Psoas muscle (tissue), 8 donors: ENCODE results near the gene ARMC6. TPM values are rescaled to one million over a fixed set of nuclear protein-coding genes. Genes with fewer than 3 reads are reported as not detected.

Experiments used
- ATAC-seq, 4 donors: fragments of 200-7000 bp; cut with Tn5 transposase; one replicate each; pipeline ENCODE4 v1.9.1; 2020; ENCODE audit warnings: moderate library complexity in 3 of 4, mild to moderate bottlenecking in 2 of 4
- DNase-seq, 2 donors: peaks; one replicate each; pipeline ENCODE4 v3.0.0-alpha.2; 2020
- H3K27ac ChIP-seq: fragments of 200-600 bp; one replicate; pipeline ENCODE4 v1.8.0; 2022
- H3K27me3 ChIP-seq, 3 donors: fragments of 200-600 bp in 1 of 3; one replicate each; pipeline versions ENCODE4 v1.6.1 to v1.8.0; 2013 to 2022; ENCODE audit warnings: low read length in 2 of 3, mild to moderate bottlenecking in 2 of 3, moderate library complexity in 1 of 3; ENCODE audit not compliant: insufficient read depth in 3 of 3
- H3K36me3 ChIP-seq, 2 donors: fragments of 200-600 bp in 1 of 2; one replicate each; pipeline versions ENCODE4 v1.6.1 to v1.8.0; 2013 to 2022; ENCODE audit warnings: low read depth in 1 of 2, mild to moderate bottlenecking in 1 of 2, moderate library complexity in 1 of 2; ENCODE audit not compliant: insufficient read depth in 1 of 2
- H3K4me1 ChIP-seq: fragments of 200-600 bp; one replicate; pipeline ENCODE4 v1.8.0; 2022
- H3K4me3 ChIP-seq: fragments of 200-600 bp; one replicate; pipeline ENCODE4 v1.8.0; 2022; ENCODE audit warnings: mild to moderate bottlenecking
- H3K9me3 ChIP-seq: fragments of 200-600 bp; one replicate; pipeline ENCODE4 v1.8.0; 2022
- CTCF ChIP-seq: fragments of 200-600 bp; IDR thresholded peaks from one replicate; pipeline ENCODE4 v1.8.0; 2022; ENCODE audit warnings: antibody characterized with exemption
- WGBS, 3 donors: extraction: QIAGEN DNeasy Blood & Tissue Kit; methylation state at CpG; one replicate each; pipeline versions ENCODE4 v1.1.6 to v1.1.7; 2013; 5-methylcytosine and 5-hydroxymethylcytosine counted together
- intact Hi-C, 2 donors: fragments of 100-400 bp; cut with DNase I; formaldehyde crosslinking; loops; one replicate each; pipeline versions ENCODE4 v1.11.0 to v1.14.2; 2022
- polyA plus RNA-seq, 3 donors: library from polyadenylated mRNA; stranded (reverse); fragments of 200-250 nt; gene quantifications; one replicate each; pipeline ENCODE4 v1.2.3, GENCODE V29; 2013
- total RNA-seq, 4 donors: library from RNA; stranded (reverse); fragmentation: NEBNext Ultra II Directional in 2 of 4; extraction: Animal tissue kit (Norgen Biotek cat#: 25700) in 2 of 4; gene quantifications; one replicate each; pipeline versions ENCODE4 v1.2.1 to v1.2.4, GENCODE V29; 2021 to 2023
- donor health status: healthy with polysubstance abuse.
- donor health status: DM: no; HTN: no; CAD: no; lungs with moderate emphysema.
- donor health status: Bipolar disorder and iron deficiency.
- donor health status: healthy.
- donor health status: DM: yes; HTN: yes; CAD: no.
- donor health status: DM: no; HTN: no; CAD: no.
- donor health status: DM: no; HTN: no; CAD: no.
- donor health status: DM: yes; HTN: yes; CAD: no.

Gene ARMC6
- total and polyA plus RNA-seq, 7 donors = 13.7 to 74.1 (median 22.6) TPM

- ATAC-seq (peak in 2 of 4 donors; percentile 17 to 32), DNase-seq (no peak)
- H3K9me3 ChIP-seq = no peaks in the 10 kb centered on the region
- intact Hi-C loops = no loop called here
- no peak for TF ChIP-seq CTCF
- 48 to 64% (median 57%) methylated on average over 13 of the region's 13 CpGs for WGBS, 3 donors
- peaks cover 16% of the 10 kb centered on the region for H3K4me1 ChIP-seq
- H3K27ac ChIP-seq = no peak overlapping the region
- no peak overlapping the region for H3K4me3 ChIP-seq
- H3K36me3 ChIP-seq = peaks cover 0 to 29% of the 10 kb centered on the region in 2 donors
- no peaks in the 10 kb centered on the region for H3K27me3 ChIP-seq
Measured at GRCh38 chr19:19074196-19074882, 40.9 kb downstream of the ARMC6 start.

GRCh38 chr19:19075126-19075525 is 41.7 kb downstream of the ARMC6 start:
- Histone ChIP-seq H3K4me1 (peaks cover 11% of the 10 kb centered on the region), H3K9me3 (no peaks in the 10 kb centered on the region), H3K36me3 (peaks cover 0 to 29% of the 10 kb centered on the region in 2 donors), H3K4me3 (no peak overlapping the region), H3K27ac (no peak overlapping the region), H3K27me3 (no peaks in the 10 kb centered on the region)
- 88 to 91% (median 90%) methylated on average over 8 of the region's 8 CpGs for WGBS, 3 donors
- TF ChIP-seq CTCF = no peak
- intact Hi-C loops = no loop called here
- no peak for ATAC-seq
- DNase-seq = no peak

- intact Hi-C loops = no loop called here
- no peak for DNase-seq
- TF ChIP-seq CTCF = no peak
- Histone ChIP-seq H3K27me3 (no peaks in the 10 kb centered on the region), H3K36me3 (peaks cover 0 to 33% of the 10 kb centered on the region in 2 donors), H3K9me3 (no peaks in the 10 kb centered on the region), H3K27ac (no peak overlapping the region), H3K4me3 (no peak overlapping the region), H3K4me1 (peaks cover 11% of the 10 kb centered on the region)
- WGBS, 3 donors = 57 to 89% (median 79%) methylated on average over 1 of the region's 1 CpG
- no peak for ATAC-seq
Measured at GRCh38 chr19:19076476-19076875, 43.1 kb downstream of the ARMC6 start.

GRCh38 chr19:19077103-19077502 is 43.7 kb downstream of the ARMC6 start:
- intact Hi-C loops = no loop called here
- no peak for TF ChIP-seq CTCF
- H3K4me3 ChIP-seq = no peak overlapping the region
- WGBS, 3 donors = 93 to 95% (median 94%) methylated on average over 7 of the region's 7 CpGs
- peaks cover 11% of the 10 kb centered on the region for H3K4me1 ChIP-seq
- no peaks in the 10 kb centered on the region for H3K27me3 ChIP-seq
- peaks cover 0 to 33% of the 10 kb centered on the region in 2 donors for H3K36me3 ChIP-seq
- DNase-seq (no peak), ATAC-seq (no peak)
- no peaks in the 10 kb centered on the region for H3K9me3 ChIP-seq
- H3K27ac ChIP-seq = no peak overlapping the region

- DNase-seq = no peak
Measured at GRCh38 chr19:19078801-19079200, 45.4 kb downstream of the ARMC6 start.

More at GRCh38 chr19:19078801-19079200, 45.4 kb downstream of the ARMC6 start:
- whole genome bisulfite sequencing, 3 donors = 94 to 97% (median 97%) methylated on average over 6 of the region's 6 CpGs
- Histone ChIP-seq H3K27me3 (no peaks in the 10 kb centered on the region), H3K4me1 (peaks cover 9% of the 10 kb centered on the region), H3K27ac (no peak overlapping the region), H3K9me3 (no peaks in the 10 kb centered on the region), H3K36me3 (peaks cover 0 to 31% of the 10 kb centered on the region in 2 donors), H3K4me3 (no peak overlapping the region)
- intact Hi-C loops = no loop called here
- ATAC-seq = no peak
- no peak for TF ChIP-seq CTCF
